IMR-90 (cell line): Measurements from ENCODE around the gene NXPH4. TPM values are rescaled to one million over a fixed set of nuclear protein-coding genes. Genes with fewer than 3 reads are reported as not detected.

Source experiments
- ATAC-seq: fragments of 200-7000 bp; cut with Tn5 transposase; 2 replicates; pipeline ENCODE4 v1.9.1; 2020; ENCODE audit warnings: low read depth, mild to moderate bottlenecking, moderate library complexity
- BruUV-seq: library from RNA; stranded (reverse); fragments of 400-500 nt; replicated peaks from 2 replicates; lab custom pipeline; 2021; lab: Mats Ljungman, UMichigan
- CTCF ChIA-PET: fragments of 300-600 bp; formaldehyde crosslinking; extraction: SDS; loops from one replicate; lab custom pipeline; 2021; ENCODE audit warnings: antibody characterized with exemption; lab: Yijun Ruan, JAX
- POLR2A ChIA-PET: fragments of 300-600 bp; sonication (Branson Sonifier 250); formaldehyde crosslinking; loops from one replicate; lab custom pipeline; 2022; ENCODE audit warnings: antibody characterized with exemption; ENCODE audit not compliant: unreplicated experiment; lab: Charles Lee
- DNase-seq: peaks from one replicate; pipeline ENCODE4 v3.0.0; 2013
- H2AFZ ChIP-seq: replicated peaks from 2 replicates; pipeline ENCODE3; 2013; ENCODE audit warnings: low read length, mild to moderate bottlenecking; ENCODE audit not compliant: poor library complexity
- H2AK5ac ChIP-seq: 2 replicates; pipeline ENCODE4 v1.6.1; 2013; ENCODE audit warnings: low read depth, low read length, inconsistent platforms
- H2AK9ac ChIP-seq: replicated peaks from 2 replicates; pipeline ENCODE3; 2013; ENCODE audit warnings: mild to moderate bottlenecking, low read depth, low read length, moderate library complexity; ENCODE audit not compliant: poor library complexity
- H2BK120ac ChIP-seq: 2 replicates; pipeline ENCODE4 v1.6.1; 2013; ENCODE audit warnings: low read depth, low read length, inconsistent platforms
- H2BK15ac ChIP-seq: 3 replicates; pipeline ENCODE4 v1.6.1; 2013; ENCODE audit warnings: low read depth, low read length, inconsistent platforms
- H2BK20ac ChIP-seq: 2 replicates; pipeline ENCODE4 v1.6.1; 2013; ENCODE audit warnings: low read depth, mild to moderate bottlenecking, inconsistent platforms, low read length, moderate library complexity
- H2BK5ac ChIP-seq: 2 replicates; pipeline ENCODE4 v1.6.1; 2013; ENCODE audit warnings: mild to moderate bottlenecking, low read depth, low read length, inconsistent platforms; ENCODE audit not compliant: poor library complexity, severe bottlenecking
- H3K14ac ChIP-seq: replicated peaks from 2 replicates; pipeline ENCODE4 v1.6.1; 2013; ENCODE audit warnings: low read depth, low read length, inconsistent platforms
- H3K18ac ChIP-seq: 2 replicates; pipeline ENCODE4 v1.6.1; 2013; ENCODE audit warnings: low read depth, low read length, control low read depth
- H3K23ac ChIP-seq: 2 replicates; pipeline ENCODE4 v1.6.1; 2013; ENCODE audit warnings: low read depth, low read length, inconsistent platforms
- H3K27ac ChIP-seq: 2 replicates; pipeline ENCODE4 v1.5.1; 2013; ENCODE audit warnings: mild to moderate bottlenecking, control low read depth, low read length; ENCODE audit not compliant: insufficient read depth
- H3K27me3 ChIP-seq: 2 replicates; pipeline ENCODE4 v1.6.1; 2013; ENCODE audit warnings: low read length; ENCODE audit not compliant: control insufficient read depth, insufficient read depth
- H3K36me3 ChIP-seq: 2 replicates; pipeline ENCODE4 v1.6.1; 2013; ENCODE audit warnings: low read length, mixed read lengths; ENCODE audit not compliant: control insufficient read depth, insufficient read depth
- H3K4ac ChIP-seq: 2 replicates; pipeline ENCODE4 v1.6.1; 2013; ENCODE audit warnings: low read depth, low read length, inconsistent platforms
- H3K4me1 ChIP-seq: 2 replicates; pipeline ENCODE4 v1.6.1; 2013; ENCODE audit warnings: low read length, mixed read lengths; ENCODE audit not compliant: control insufficient read depth, insufficient read depth
- H3K4me2 ChIP-seq: 2 replicates; pipeline ENCODE4 v1.6.1; 2013; ENCODE audit warnings: low read depth, mild to moderate bottlenecking, control low read depth, low read length, moderate library complexity
- H3K4me3 ChIP-seq: 2 replicates; pipeline ENCODE4 v1.5.1; 2013; ENCODE audit warnings: low read depth, mild to moderate bottlenecking, control low read depth, low read length, moderate library complexity; ENCODE audit not compliant: insufficient read depth
- H3K56ac ChIP-seq: 2 replicates; pipeline ENCODE4 v1.6.1; 2013; ENCODE audit warnings: low read length, inconsistent platforms; ENCODE audit not compliant: insufficient read depth; ENCODE audit errors: extremely low read depth
- H3K79me1 ChIP-seq, 2 experiments: 2 replicates each; pipeline ENCODE4 v1.6.1; 2013; ENCODE audit warnings: low read length in 2 of 2, inconsistent platforms in 1 of 2, low read depth in 1 of 2
- H3K9ac ChIP-seq: 2 replicates; pipeline ENCODE4 v1.6.1; 2013; ENCODE audit warnings: low read depth, low read length, control low read depth
- H3K9me1 ChIP-seq: 2 replicates; pipeline ENCODE4 v1.6.1; 2013; ENCODE audit warnings: low read length, inconsistent platforms; ENCODE audit not compliant: insufficient read depth
- H3K9me3 ChIP-seq: 2 replicates; pipeline ENCODE4 v1.6.1; 2013; ENCODE audit warnings: low read length; ENCODE audit not compliant: control insufficient read depth, insufficient read depth
- H4K20me1 ChIP-seq: 2 replicates; pipeline ENCODE4 v1.6.1; 2013; ENCODE audit warnings: low read length, inconsistent platforms; ENCODE audit not compliant: insufficient read depth
- H4K5ac ChIP-seq: 2 replicates; pipeline ENCODE4 v1.6.1; 2013; ENCODE audit warnings: mild to moderate bottlenecking, low read depth, low read length, control low read depth
- H4K8ac ChIP-seq, 2 experiments: 2 replicates each; pipeline ENCODE4 v1.6.1; 2013; ENCODE audit warnings: low read depth in 2 of 2, low read length in 2 of 2, control low read depth in 1 of 2, inconsistent platforms in 1 of 2
- H4K91ac ChIP-seq: 2 replicates; pipeline ENCODE4 v1.6.1; 2013; ENCODE audit warnings: low read depth, low read length, inconsistent platforms; ENCODE audit not compliant: insufficient read depth
- CEBPB ChIP-seq: IDR thresholded peaks from 2 replicates; pipeline ENCODE4 v1.6.1; 2012; ENCODE audit warnings: low read depth, low read length, improper control_type of control experiment
- RCOR1 ChIP-seq: IDR thresholded peaks from 2 replicates; pipeline ENCODE4 v1.6.1; 2012; ENCODE audit warnings: mild to moderate bottlenecking, low read length, improper control_type of control experiment; ENCODE audit not compliant: insufficient replicate concordance
- WGBS, 2 experiments: methylation state at CpG; one replicate each; pipeline versions ENCODE4 v1.1.5 to v1.1.7; 2013; ENCODE audit warnings: missing lambda C conversion rate in 2 of 2; ENCODE audit not compliant: insufficient read length in 1 of 2; ENCODE audit errors: extremely low coverage in 2 of 2; 5-methylcytosine and 5-hydroxymethylcytosine counted together
- dilution Hi-C: fragments of 300-500 bp; cut with HindIII; formaldehyde crosslinking; loops from one replicate; pipeline ENCODE4 v1.14.3; 2018; ENCODE audit warnings: low sequenced_read_pairs; ENCODE audit not compliant: unreplicated experiment
- in situ Hi-C: fragments of 300-500 bp; cut with MboI; formaldehyde crosslinking; loops from 3 replicates; pipeline ENCODE4 v1.14.3; 2019; ENCODE audit warnings: low sequenced_read_pairs, inconsistent platforms, mixed read lengths
- intact Hi-C: fragments of 100-400 bp; cut with micrococcal nuclease; formaldehyde crosslinking; loops from 2 replicates; pipeline ENCODE4 v1.10.0; 2022
- polyA plus RNA-seq, 3 experiments: library from polyadenylated mRNA; depleted of rRNA; stranded (reverse); fragments of >200 nt; gene quantifications; 2 replicates each; pipeline ENCODE4 v1.2.3, GENCODE V29; 2012; ENCODE audit warnings: low replicate concordance in 1 of 3
- total RNA-seq: library from RNA; depleted of rRNA; stranded (reverse); fragments of >200 nt; gene quantifications from 2 replicates; pipeline ENCODE4 v1.2.3, GENCODE V29; 2012

The NXPH4 gene
- total and polyA plus RNA-seq, 2 of the 4 experiments (the other 2 are of a cell fraction): 0.36 to 3.8 TPM

GRCh38 chr12:57199191-57199590 lies 17.4 kb upstream of the NXPH4 start:
- Histone ChIP-seq H3K56ac (no peak overlapping the region), H2AK5ac (no peak overlapping the region), H3K79me1 (peaks cover 2 to 10% of the 10 kb centered on the region in 2 experiments; a peak in 3 of 4 replicates), H2BK5ac (no peak overlapping the region), H3K9me3 (no peaks in the 10 kb centered on the region), H3K23ac (no peak overlapping the region), H3K36me3 (peaks cover 100% of the 10 kb centered on the region), H4K5ac (no peak overlapping the region), H2BK120ac (no peak overlapping the region), H3K4me2 (no peak overlapping the region), H3K18ac (no peak overlapping the region), H2AFZ (no peak overlapping the region), H3K27ac (no peak overlapping the region), H3K4me1 (no peaks in the 10 kb centered on the region), H2AK9ac (no peak overlapping the region), H3K14ac (no peak overlapping the region), H4K91ac (no peak overlapping the region), H3K27me3 (no peaks in the 10 kb centered on the region), H4K20me1 (peaks cover 3% of the 10 kb centered on the region; the same call in 1 of the 2 replicates), H3K9me1 (no peaks in the 10 kb centered on the region), H4K8ac (no peak overlapping the region), H3K4me3 (no peak overlapping the region), H2BK15ac (no peak overlapping the region), H3K9ac (no peak overlapping the region), H3K4ac (no peak overlapping the region), H2BK20ac (no peak overlapping the region)
- intact Hi-C loops: no loop called here
- no peak for DNase-seq
- ATAC-seq: no peak
- no peak for TF ChIP-seq RCOR1
- no peak for TF ChIP-seq CEBPB
- CTCF ChIA-PET: no interaction called here
- WGBS, 2 experiments: 97% methylated on average over 10 of the region's 15 CpGs; no CpG with 5 or more reads in 1 of the 2 experiments
- dilution Hi-C loops: no loop called here
- no TSS peak for BruUV-seq
- in situ Hi-C loops: no loop called here
- POLR2A ChIA-PET: no interaction called here
